Neural crest cell (in vitro differentiated cells): Measurements from ENCODE around the gene MEGF6. TPM values are rescaled to one million over a fixed set of nuclear protein-coding genes. Genes with fewer than 3 reads are reported as not detected.

Experiments used
- DNase-seq: peaks from one replicate; pipeline ENCODE4 v3.0.0; 2021; ENCODE audit warnings: low read depth, mixed read lengths, low spot score
- H3K27ac Mint-ChIP-seq: one replicate; pipeline ENCODE4 v1.8.0; 2021; ENCODE audit warnings: mild to moderate bottlenecking, mixed read lengths; ENCODE audit not compliant: unreplicated experiment
- H3K27me3 Mint-ChIP-seq: 2 replicates; pipeline ENCODE4 v1.8.0; 2021; ENCODE audit warnings: low read depth, mild to moderate bottlenecking, mixed read lengths
- H3K36me3 Mint-ChIP-seq: 2 replicates; pipeline ENCODE4 v1.8.0; 2021; ENCODE audit warnings: low read depth, mild to moderate bottlenecking, mixed read lengths
- H3K4me1 Mint-ChIP-seq: 2 replicates; pipeline ENCODE4 v1.8.0; 2021; ENCODE audit warnings: mixed read lengths
- H3K4me3 Mint-ChIP-seq: one replicate; pipeline ENCODE4 v1.8.0; 2021; ENCODE audit warnings: mild to moderate bottlenecking, mixed read lengths
- H3K9me3 Mint-ChIP-seq: 2 replicates; pipeline ENCODE4 v1.8.0; 2021; ENCODE audit warnings: mixed read lengths
- CTCF ChIP-seq: fragments of 200-600 bp; sonication (generic); conservative IDR thresholded peaks from 2 replicates; pipeline ENCODE4 v1.5.0; 2021; ENCODE audit warnings: antibody characterized with exemption, mild to moderate bottlenecking
- total RNA-seq: library from RNA; stranded (reverse); gene quantifications from 2 replicates; pipeline ENCODE4 v1.2.1, GENCODE V29; 2021

The MEGF6 gene
- total RNA-seq, 1 donor from 2014 or later: 36.7 TPM

- Mint-ChIP-seq H3K4me3 (peak overlapping the region; percentile 44), H3K27ac (peak overlapping the region; percentile 27), H3K36me3 (no peaks in the 10 kb centered on the region), H3K9me3 (no peaks in the 10 kb centered on the region), H3K27me3 (no peaks in the 10 kb centered on the region), H3K4me1 (peaks cover 20% of the 10 kb centered on the region)
- no peak for DNase-seq
- no peak for TF ChIP-seq CTCF
Measured at GRCh38 chr1:3598522-3599285, 12.6 kb downstream of the MEGF6 start.

- peak overlapping the region; percentile 44 for H3K4me3 Mint-ChIP-seq
- DNase-seq: peak; percentile 29
Measured at GRCh38 chr1:3598051-3598491, 13.2 kb downstream of the MEGF6 start.

GRCh38 chr1:3597599-3597964, 13.7 kb downstream of the MEGF6 start:
- H3K27ac Mint-ChIP-seq: peak overlapping the region; percentile 78
- no peaks in the 10 kb centered on the region for H3K9me3 Mint-ChIP-seq
- no peak for TF ChIP-seq CTCF
- H3K4me3 Mint-ChIP-seq: no peak overlapping the region
- H3K36me3 Mint-ChIP-seq: no peaks in the 10 kb centered on the region
- H3K4me1 Mint-ChIP-seq: peaks cover 22% of the 10 kb centered on the region
- H3K27me3 Mint-ChIP-seq: no peaks in the 10 kb centered on the region
- DNase-seq: no peak

More at GRCh38 chr1:3598051-3598491, 13.2 kb downstream of the MEGF6 start:
- no peaks in the 10 kb centered on the region for H3K9me3 Mint-ChIP-seq
- peaks cover 22% of the 10 kb centered on the region for H3K4me1 Mint-ChIP-seq
- no peaks in the 10 kb centered on the region for H3K36me3 Mint-ChIP-seq
- no peaks in the 10 kb centered on the region for H3K27me3 Mint-ChIP-seq
- peak overlapping the region; percentile 78 for H3K27ac Mint-ChIP-seq
- TF ChIP-seq CTCF: no peak

GRCh38 chr1:3596663-3597598, 14.4 kb downstream of the MEGF6 start:
- H3K9me3 Mint-ChIP-seq: no peaks in the 10 kb centered on the region
- no peak for DNase-seq
- no peaks in the 10 kb centered on the region for H3K27me3 Mint-ChIP-seq
- TF ChIP-seq CTCF: no peak
- H3K4me3 Mint-ChIP-seq: no peak overlapping the region
- H3K27ac Mint-ChIP-seq: no peak overlapping the region
- H3K4me1 Mint-ChIP-seq: peaks cover 22% of the 10 kb centered on the region
- no peaks in the 10 kb centered on the region for H3K36me3 Mint-ChIP-seq

- Mint-ChIP-seq H3K4me3 (no peak overlapping the region), H3K4me1 (peaks cover 25% of the 10 kb centered on the region), H3K36me3 (no peaks in the 10 kb centered on the region), H3K27ac (no peak overlapping the region), H3K27me3 (no peaks in the 10 kb centered on the region), H3K9me3 (no peaks in the 10 kb centered on the region)
- DNase-seq: no peak
- no peak for TF ChIP-seq CTCF
Measured at GRCh38 chr1:3595949-3596348, 15.4 kb downstream of the MEGF6 start.
